ENCODE data around the gene TMEM88.
"Not testable (repeated sequence)": the region's sequence is repeated elsewhere in the genome, so short reads cannot be mapped to it uniquely, and the experiment has no call there.

TMEM88 gene, protein sequence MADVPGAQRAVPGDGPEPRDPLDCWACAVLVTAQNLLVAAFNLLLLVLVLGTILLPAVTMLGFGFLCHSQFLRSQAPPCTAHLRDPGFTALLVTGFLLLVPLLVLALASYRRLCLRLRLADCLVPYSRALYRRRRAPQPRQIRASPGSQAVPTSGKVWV

GRCh38 chr17:7854851-7855659 is at the start of gene TMEM88:
Gene TMEM88, plus strand, starts transcription at chr17:7855066. Its CDS starts 9 bp downstream, at chr17:7855075.
- DNase-seq, result peak in 2 of 10 donors; percentile 79 to 83
- intact Hi-C loops (cut with DNase I), result no loop called here

GRCh38 chr17:7806587-7806986 is 48.3 kb upstream of the TMEM88 start:
- DNase-seq, result no peak
- intact Hi-C loops (cut with DNase I), result no loop called here

DNA sequence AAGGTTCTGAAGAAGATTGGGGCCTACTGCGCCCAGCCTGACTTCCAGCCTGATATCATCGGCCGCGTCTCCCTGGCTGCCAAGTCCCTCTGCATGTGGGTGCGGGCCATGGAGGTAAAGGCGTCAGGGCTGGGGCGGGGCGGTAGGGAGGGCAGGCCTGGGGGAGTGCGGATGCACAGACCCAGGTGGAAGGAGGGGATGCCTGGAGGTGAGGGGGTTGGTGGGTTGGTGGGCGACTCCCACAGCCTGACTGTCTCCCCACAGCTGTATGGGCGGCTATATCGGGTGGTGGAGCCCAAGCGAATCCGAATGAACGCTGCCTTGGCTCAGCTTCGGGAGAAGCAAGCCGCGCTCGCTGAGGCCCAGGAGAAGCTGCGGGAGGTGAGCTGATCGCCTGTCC is 47.7 kb upstream of the TMEM88 start:
- DNase-seq, result peak in 1 of 10 donors; percentile 32
- intact Hi-C loops (cut with DNase I), result no loop called here

DNA sequence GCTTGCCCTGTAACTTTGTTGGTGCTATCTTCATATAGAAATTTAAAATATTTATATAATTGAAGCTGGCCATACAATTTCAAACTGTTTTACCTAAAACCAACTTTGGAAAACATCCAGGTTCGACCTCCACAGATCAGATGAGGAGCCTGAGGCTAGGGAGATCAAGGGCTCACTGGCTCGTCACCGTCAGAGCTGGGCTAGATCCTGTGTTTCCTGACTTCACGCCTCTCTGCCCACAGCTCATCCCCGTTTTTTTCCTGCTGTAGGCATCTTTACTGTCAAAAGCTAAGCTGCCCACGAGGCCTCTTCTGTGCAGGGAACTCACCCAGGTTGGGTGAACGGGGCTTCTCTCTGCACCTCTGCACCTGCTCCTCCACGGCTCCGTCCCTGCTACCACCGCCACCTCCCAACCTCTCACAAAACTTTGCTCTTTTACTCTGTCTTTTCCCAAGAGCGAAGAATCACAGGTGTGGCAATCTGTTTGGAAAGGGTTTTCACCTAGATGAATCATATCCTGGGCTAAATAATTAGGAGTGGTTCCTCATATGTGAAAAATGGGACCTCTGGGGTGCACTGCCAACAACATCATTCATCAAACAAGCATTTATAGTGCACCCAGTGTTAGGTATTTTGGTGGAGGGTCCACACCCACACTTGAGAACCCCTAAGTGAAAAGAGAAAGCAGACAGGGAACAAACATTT is 45.6 kb upstream of the TMEM88 start:
- intact Hi-C loops (cut with DNase I), result no loop called here
- DNase-seq, result peak in 2 of 10 donors; percentile 18 to 40

DNA sequence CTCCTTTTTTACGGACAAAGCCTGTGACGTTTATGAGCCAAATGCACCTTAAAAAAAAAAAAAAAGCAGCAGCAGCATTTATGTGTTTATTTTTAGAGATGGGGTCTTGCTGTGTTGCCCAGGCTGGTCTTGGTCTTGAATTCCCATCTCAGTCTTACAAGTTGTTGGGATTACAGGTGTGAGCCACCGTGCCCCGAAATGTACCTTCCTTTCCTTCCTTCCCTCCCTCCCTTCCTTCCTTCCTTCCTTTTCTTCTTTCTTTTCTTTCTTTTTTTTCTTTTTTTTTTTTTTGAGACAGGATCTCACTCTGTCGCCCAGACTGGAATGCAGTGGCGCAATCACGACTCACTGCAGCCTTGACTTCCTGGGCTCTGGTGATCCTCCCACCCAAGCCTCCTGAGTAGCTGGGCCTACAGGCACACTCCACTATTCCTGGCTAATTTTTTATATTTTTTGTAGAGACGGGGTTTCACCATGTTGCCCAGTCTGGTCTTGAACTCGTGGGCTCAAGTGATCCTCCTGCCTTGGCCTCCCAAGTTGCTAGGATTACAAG is 45.0 kb upstream of the TMEM88 start:
- intact Hi-C loops (cut with DNase I), result not testable (repeated sequence)
- peak in 2 of 10 donors; percentile 20 to 36 for DNase-seq

- intact Hi-C loops (cut with DNase I), result no loop called here
Observed at GRCh38 chr17:7811251-7811650, 43.6 kb upstream of the TMEM88 start.

DNA sequence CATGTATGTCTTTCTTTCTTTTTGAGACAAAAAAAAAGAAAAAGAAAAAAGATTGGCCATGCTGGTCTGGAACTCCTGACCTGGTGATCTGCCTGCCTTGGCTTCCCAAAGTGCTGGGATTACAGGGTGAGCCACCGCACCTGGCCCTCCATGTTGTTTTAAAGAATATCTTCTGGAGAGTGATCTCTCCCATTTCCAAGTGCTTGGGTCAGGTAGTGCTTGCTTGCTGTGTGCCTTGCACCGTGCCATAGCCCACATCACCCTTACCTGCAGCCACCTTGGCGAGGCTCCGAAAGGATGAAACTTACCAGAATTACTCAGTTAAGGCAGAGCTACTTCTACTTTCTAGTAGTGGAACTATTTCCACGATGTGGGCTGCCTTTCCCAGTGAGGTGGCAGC is 39.9 kb upstream of the TMEM88 start:
- intact Hi-C loops (cut with DNase I), result no loop called here
- peak in 3 of 10 donors; percentile 23 to 55 (median 51) for DNase-seq

More at GRCh38 chr17:7811251-7811650, 43.6 kb upstream of the TMEM88 start:
- DNase-seq, result no peak

GRCh38 chr17:7816926-7817642 is 37.8 kb upstream of the TMEM88 start:
- DNase-seq, result peak in 3 of 10 donors; percentile 52 to 67 (median 53)
- intact Hi-C loops (cut with DNase I), result no loop called here

DNA sequence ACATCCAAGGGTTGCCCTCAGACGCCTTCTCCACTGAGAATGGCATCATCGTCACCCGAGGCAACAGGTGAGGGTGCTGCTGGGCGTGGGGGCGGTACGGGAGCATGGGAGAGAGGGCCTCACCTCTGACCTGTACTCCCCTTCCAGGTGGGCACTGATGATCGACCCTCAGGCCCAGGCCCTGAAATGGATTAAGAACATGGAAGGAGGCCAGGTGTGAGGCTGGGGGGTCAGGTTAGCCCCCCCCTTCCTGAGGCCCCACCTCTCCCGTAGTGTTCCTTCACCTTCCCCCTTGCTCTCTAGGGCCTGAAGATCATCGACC is 37.3 kb upstream of the TMEM88 start:
- DNase-seq, result peak in 3 of 10 donors; percentile 13 to 52 (median 18)
- intact Hi-C loops (cut with DNase I), result no loop called here

DNA sequence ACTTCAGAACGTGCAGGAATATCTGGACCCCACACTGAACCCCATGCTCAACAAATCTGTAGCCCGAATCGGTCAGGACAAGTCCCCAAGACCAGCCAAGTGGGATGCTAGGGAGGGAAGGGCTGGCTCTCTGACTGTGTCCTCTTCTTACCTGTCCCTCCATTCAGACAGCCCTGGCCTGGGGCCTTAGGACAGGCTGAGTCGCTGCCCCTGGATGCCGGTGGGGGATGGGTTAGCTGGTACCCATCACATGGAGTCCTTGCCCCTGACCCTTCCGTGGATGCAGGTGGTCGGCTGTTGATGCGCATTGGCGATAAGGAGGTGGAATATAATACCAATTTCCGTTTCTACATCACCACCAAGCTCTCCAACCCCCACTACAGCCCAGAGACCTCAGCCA is 36.8 kb upstream of the TMEM88 start:
- peak in 3 of 10 donors; percentile 31 to 61 (median 44) for DNase-seq
- intact Hi-C loops (cut with DNase I), result no loop called here

GRCh38 chr17:7818746-7819645 is 35.9 kb upstream of the TMEM88 start:
- intact Hi-C loops (cut with DNase I), result no loop called here

GRCh38 chr17:7820231-7820630 is 34.6 kb upstream of the TMEM88 start:
- peak in 3 of 10 donors; percentile 11 to 57 (median 28) for DNase-seq
- intact Hi-C loops (cut with DNase I), result no loop called here

More at GRCh38 chr17:7818746-7819645, 35.9 kb upstream of the TMEM88 start:
- DNase-seq, result peak in 3 of 10 donors; percentile 33 to 71 (median 49)

DNA sequence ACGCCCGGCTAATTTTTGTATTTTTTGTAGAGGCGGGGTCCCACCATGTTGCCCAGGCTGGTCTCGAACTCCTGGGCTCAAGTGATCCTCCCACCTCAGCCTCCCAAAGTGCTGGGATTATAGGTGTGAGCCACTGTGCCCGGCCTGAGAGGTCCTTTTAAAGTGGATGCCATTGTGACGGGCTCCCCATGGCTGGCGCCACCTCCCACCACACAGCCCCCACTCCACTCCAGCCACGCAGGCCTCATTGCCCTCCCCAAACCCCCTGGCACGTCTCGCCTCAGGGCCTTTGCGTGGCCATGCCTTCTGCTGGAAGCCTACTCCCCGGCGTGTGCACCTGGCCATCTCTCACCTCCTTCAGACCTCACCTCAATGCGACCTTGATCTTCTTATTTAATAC is 32.7 kb upstream of the TMEM88 start:
- peak in 3 of 10 donors; percentile 3 to 67 (median 55) for DNase-seq
- intact Hi-C loops (cut with DNase I), result loop anchor here (1.0 to 2.0 kb wide), 2 partner anchors 29 to 167 kb away; no protein-coding TSS in a partner anchor

DNA sequence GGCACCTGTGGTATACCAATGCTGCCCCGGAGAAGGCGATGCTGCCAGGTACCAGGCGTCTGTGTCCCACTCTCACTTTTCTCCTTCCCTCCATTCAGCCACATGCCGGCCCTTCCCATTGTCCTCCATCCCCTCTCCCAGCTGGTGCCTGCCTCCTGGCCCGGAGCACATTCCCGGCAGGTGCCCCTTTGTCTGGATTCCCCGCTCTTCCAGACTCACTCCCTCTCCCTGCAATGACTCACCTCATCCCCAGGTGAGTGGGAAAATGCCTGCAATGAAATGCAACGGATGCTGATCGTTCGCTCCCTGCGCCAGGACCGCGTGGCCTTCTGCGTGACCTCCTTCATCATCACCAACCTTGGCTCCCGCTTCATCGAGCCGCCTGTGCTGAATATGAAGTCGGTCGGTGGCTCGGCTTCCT is 31.3 kb upstream of the TMEM88 start:
- peak in 3 of 10 donors; percentile 12 to 71 (median 30) for DNase-seq
- intact Hi-C loops (cut with DNase I), result loop anchor here (2.0 kb wide), 1 partner anchor 165 kb away; no protein-coding TSS in a partner anchor

GRCh38 chr17:7824021-7824924 is 30.6 kb upstream of the TMEM88 start:
- intact Hi-C loops (cut with DNase I), result no loop called here
- DNase-seq, result peak in 3 of 10 donors; percentile 50 to 83 (median 52)

DNA sequence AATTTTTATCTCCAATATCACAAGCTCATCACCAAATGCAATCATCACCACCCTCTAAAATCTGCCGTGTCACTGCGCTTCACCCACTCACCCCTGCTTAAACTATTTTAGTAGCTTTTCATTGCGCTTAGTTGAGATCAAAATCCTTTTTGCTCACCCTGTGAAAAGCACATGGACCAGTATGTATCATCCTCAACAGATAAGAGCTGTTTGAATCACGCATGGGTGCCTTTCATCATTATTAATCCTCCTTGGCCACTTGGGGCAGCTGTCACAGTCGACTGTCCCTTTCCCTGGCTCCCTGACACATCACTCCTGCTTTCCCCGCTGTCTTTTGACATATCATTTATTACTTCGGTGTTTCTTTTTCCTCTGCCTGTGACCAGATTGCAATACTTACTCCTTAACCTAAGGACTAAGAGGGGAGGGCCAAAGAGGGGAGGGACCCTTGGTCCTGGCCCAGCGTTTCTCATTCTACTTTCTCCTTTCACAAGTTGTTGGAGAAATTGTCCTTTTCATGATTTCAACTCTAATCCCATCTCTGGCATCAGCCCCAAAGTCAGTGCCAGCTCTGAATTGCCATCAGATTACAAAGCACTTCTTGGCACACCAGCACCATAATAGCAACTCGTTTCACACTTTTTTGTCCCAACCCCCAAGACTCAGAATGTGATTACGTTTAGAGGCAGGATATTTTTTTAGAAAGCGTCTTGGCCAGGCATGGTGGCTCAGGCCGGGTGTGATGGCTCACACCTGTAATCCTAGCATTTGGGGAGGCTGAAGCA is 29.5 kb upstream of the TMEM88 start:
- peak in 2 of 10 donors; percentile 22 to 44 for DNase-seq
- intact Hi-C loops (cut with DNase I), result no loop called here

DNA sequence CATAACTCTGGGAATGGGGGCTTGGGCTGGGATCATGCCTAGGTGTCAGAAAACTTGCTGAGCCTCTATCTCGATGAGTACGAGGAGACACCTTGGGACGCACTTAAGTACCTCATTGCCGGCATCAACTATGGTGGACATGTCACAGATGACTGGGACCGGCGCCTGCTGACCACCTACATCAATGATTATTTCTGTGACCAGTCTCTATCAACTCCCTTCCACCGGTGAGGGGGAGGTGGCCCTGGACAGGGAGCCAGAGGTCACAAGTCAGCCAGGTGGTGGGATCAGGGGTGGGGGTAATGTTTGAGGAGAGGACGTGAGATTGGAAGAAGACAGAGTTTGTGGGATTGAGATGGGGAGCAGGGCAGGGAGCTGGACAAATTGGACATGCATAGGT is 24.2 kb upstream of the TMEM88 start:
- intact Hi-C loops (cut with DNase I), result loop anchor here (5.0 kb wide), 1 partner anchor 88 kb away; no protein-coding TSS in a partner anchor
- DNase-seq, result peak in 2 of 10 donors; percentile 16 to 44
